CD1c-positive myeloid dendritic cell (primary cell): Measurements from ENCODE around the gene SCN5A.

Experiments
- DNase-seq: peaks from one replicate; pipeline ENCODE4 v3.0.0-alpha.2; 2016; ENCODE audit errors: extremely low spot score

The SCN5A gene

GRCh38 chr3:38543586-38543985 lies 105.9 kb downstream of the SCN5A start:
- DNase-seq: no peak

- no peak for DNase-seq
These were observed 106.8 kb downstream of the SCN5A start for GRCh38 chr3:38542401-38543298.

- no peak for DNase-seq
These were observed 107.7 kb downstream of the SCN5A start for GRCh38 chr3:38541806-38542205.

GRCh38 chr3:38538773-38539353 lies 110.6 kb downstream of the SCN5A start:
- DNase-seq: no peak

GRCh38 chr3:38536671-38537070 lies 112.8 kb downstream of the SCN5A start:
- no peak for DNase-seq

- DNase-seq: no peak
These were observed 114.9 kb downstream of the SCN5A start for GRCh38 chr3:38534604-38535003.

- no peak for DNase-seq
These were observed 115.3 kb downstream of the SCN5A start for GRCh38 chr3:38534180-38534579.

GRCh38 chr3:38533285-38533976 lies 116.1 kb downstream of the SCN5A start:
- no peak for DNase-seq

GRCh38 chr3:38532529-38532928 lies 117.0 kb downstream of the SCN5A start:
- no peak for DNase-seq

- peak; percentile 12 for DNase-seq
These were observed 121.0 kb downstream of the SCN5A start for GRCh38 chr3:38528457-38528856.

- DNase-seq: no peak
These were observed 122.7 kb downstream of the SCN5A start for GRCh38 chr3:38526792-38527191.

- DNase-seq: no peak
These were observed 125.2 kb downstream of the SCN5A start for GRCh38 chr3:38524141-38524739.

GRCh38 chr3:38522002-38522401 lies 127.5 kb downstream of the SCN5A start:
- no peak for DNase-seq

- peak; percentile 74 for DNase-seq
These were observed 128.0 kb downstream of the SCN5A start for GRCh38 chr3:38521391-38521987.

GRCh38 chr3:38519651-38520050 lies 129.8 kb downstream of the SCN5A start:
- no peak for DNase-seq

GRCh38 chr3:38519000-38519399 lies 130.5 kb downstream of the SCN5A start:
- DNase-seq: no peak

- no peak for DNase-seq
These were observed 132.8 kb downstream of the SCN5A start for GRCh38 chr3:38516669-38517068.

GRCh38 chr3:38515367-38515766 lies 134.1 kb downstream of the SCN5A start:
- no peak for DNase-seq

GRCh38 chr3:38511546-38511945 lies 137.9 kb downstream of the SCN5A start:
- no peak for DNase-seq

- no peak for DNase-seq
These were observed 138.9 kb downstream of the SCN5A start for GRCh38 chr3:38510631-38511030.

GRCh38 chr3:38509732-38510131 lies 139.8 kb downstream of the SCN5A start:
- no peak for DNase-seq

- no peak for DNase-seq
These were observed 142.4 kb downstream of the SCN5A start for GRCh38 chr3:38507120-38507519.
